Activated T-helper 9 cell treated with anti-CD3 and anti-CD28 coated beads, Interleukin-2, amount 50 U/mL, for 16 hours (primary cell): ENCODE results near the gene RAPGEF1.
"Not testable (repeated sequence)": the region's sequence is repeated elsewhere in the genome, so short reads cannot be mapped to it uniquely, and the experiment has no call there.

Source experiments
- DNase-seq: peaks from one replicate; pipeline ENCODE4 v3.0.0-alpha.2; 2020; ENCODE audit warnings: low read depth

Gene RAPGEF1

GRCh38 chr9:131668439-131669268, 71.2 kb downstream of the RAPGEF1 start:
- DNase-seq, result peak; percentile 61

GRCh38 chr9:131668057-131668438, 71.8 kb downstream of the RAPGEF1 start:
- DNase-seq, result no peak

GRCh38 chr9:131667576-131667975, 72.3 kb downstream of the RAPGEF1 start:
- peak; percentile 62 for DNase-seq

GRCh38 chr9:131666774-131667173, 73.1 kb downstream of the RAPGEF1 start:
- no peak for DNase-seq

- DNase-seq, result no peak
Measured at GRCh38 chr9:131666029-131666428, 73.8 kb downstream of the RAPGEF1 start.

GRCh38 chr9:131663288-131663687, 76.6 kb downstream of the RAPGEF1 start:
- no peak for DNase-seq

- DNase-seq, result not testable (repeated sequence)
Measured at GRCh38 chr9:131662289-131662621, 77.6 kb downstream of the RAPGEF1 start.

- DNase-seq, result peak; percentile 66
Measured at GRCh38 chr9:131661568-131662288, 78.1 kb downstream of the RAPGEF1 start.

GRCh38 chr9:131660466-131661405, 79.1 kb downstream of the RAPGEF1 start:
- DNase-seq, result no peak

GRCh38 chr9:131658377-131659129, 81.3 kb downstream of the RAPGEF1 start:
- no peak for DNase-seq

GRCh38 chr9:131657940-131658339, 81.9 kb downstream of the RAPGEF1 start:
- DNase-seq, result no peak

- DNase-seq, result no peak
Measured at GRCh38 chr9:131657456-131657855, 82.4 kb downstream of the RAPGEF1 start.

- DNase-seq, result no peak
Measured at GRCh38 chr9:131657037-131657377, 82.9 kb downstream of the RAPGEF1 start.

GRCh38 chr9:131656356-131657036, 83.4 kb downstream of the RAPGEF1 start:
- peak; percentile 55 for DNase-seq

- not testable (repeated sequence) for DNase-seq
Measured at GRCh38 chr9:131654369-131654768, 85.5 kb downstream of the RAPGEF1 start.

GRCh38 chr9:131651599-131651998, 88.3 kb downstream of the RAPGEF1 start:
- no peak for DNase-seq

- DNase-seq, result no peak
Measured at GRCh38 chr9:131651160-131651559, 88.7 kb downstream of the RAPGEF1 start.

- DNase-seq, result no peak
Measured at GRCh38 chr9:131650254-131650653, 89.6 kb downstream of the RAPGEF1 start.

- DNase-seq, result no peak
Measured at GRCh38 chr9:131649646-131650045, 90.2 kb downstream of the RAPGEF1 start.

GRCh38 chr9:131645078-131645776, 94.6 kb downstream of the RAPGEF1 start:
- no peak for DNase-seq
